SIG-M5 treated with dmso at 0.1 percent for 504 hours (cell line): ENCODE measurements around the gene SCARF2.
"Not testable (repeated sequence)": the region's sequence is repeated elsewhere in the genome, so short reads cannot be mapped to it uniquely, and the experiment has no call there.

ENCODE experiments used
- DNase-seq: peaks from one replicate; lab custom pipeline; 2025; ENCODE audit not compliant: unreplicated experiment; lab: John Stamatoyannopoulos, UW

The SCARF2 gene

GRCh38 chr22:20428496-20429253 is 8.9 kb downstream of the SCARF2 start:
- no peak for DNase-seq

- no peak for DNase-seq
Measured at GRCh38 chr22:20427945-20428417, 9.6 kb downstream of the SCARF2 start.

DNA sequence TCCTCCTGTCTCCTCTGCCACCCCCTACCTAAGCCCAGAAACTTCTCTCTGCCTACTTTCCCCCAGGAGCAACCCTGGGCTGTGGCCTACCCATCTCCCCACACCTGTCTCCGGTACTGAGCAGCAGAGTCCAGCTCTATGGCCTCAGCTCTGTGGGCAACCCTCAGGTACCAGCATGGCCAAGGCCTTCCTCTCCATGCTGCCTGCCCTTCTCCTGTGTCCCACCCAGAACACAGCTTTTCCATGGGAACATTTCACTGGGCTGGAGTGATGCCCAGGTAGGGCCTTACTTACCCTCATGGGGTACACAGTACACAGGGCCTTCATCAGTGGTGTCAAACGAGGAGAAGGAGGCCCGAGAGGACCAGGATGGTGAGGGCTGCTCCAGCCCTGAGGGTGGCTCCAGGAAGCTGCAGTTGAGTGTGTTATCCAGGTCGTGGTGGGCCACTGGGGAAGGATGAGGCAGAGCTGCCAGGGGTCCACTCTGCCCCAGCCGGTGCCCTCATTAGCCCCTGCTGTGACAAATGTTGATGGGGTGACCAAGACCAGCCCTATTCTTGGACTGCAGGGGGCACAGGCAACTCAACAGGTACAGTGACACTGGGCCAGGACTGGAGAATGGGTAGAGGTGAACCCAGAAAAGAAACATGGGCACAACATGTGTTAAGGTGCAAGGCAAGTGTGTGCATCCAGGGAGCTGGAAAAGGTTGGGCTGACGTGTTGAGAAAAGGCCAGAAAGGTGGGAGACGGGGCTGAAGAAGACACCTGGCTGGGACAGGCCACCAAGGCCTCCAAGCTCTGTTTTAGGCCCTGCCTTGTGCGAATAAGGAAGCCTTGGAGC is 10.3 kb downstream of the SCARF2 start:
- no peak for DNase-seq

DNA sequence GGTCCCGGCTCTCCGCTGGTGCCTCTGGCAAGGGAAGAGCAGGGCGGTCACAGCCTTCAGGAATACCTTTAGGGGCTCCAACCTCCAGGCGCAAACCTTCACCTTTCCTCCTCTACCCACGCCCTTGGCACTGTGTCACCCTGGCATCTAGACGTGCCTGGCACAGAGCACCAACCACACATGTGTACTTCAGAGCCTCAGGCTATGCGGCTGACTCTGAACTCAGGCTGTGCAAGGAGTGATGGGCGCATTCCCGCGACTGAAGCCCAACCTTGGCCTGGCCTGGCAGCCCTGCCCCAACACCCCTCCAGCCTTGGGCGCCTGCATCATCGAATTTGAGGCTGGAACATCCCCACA is 11.4 kb downstream of the SCARF2 start:
- DNase-seq = no peak

- no peak for DNase-seq
Measured at GRCh38 chr22:20425566-20426258, 11.9 kb downstream of the SCARF2 start.

GRCh38 chr22:20424932-20425565 is 12.6 kb downstream of the SCARF2 start:
- no peak for DNase-seq

- no peak for DNase-seq
Measured at GRCh38 chr22:20424568-20424931, 13.1 kb downstream of the SCARF2 start.

- no peak for DNase-seq
Measured at GRCh38 chr22:20423906-20424551, 13.6 kb downstream of the SCARF2 start.

- no peak for DNase-seq
Measured at GRCh38 chr22:20423008-20423905, 14.4 kb downstream of the SCARF2 start.

DNA sequence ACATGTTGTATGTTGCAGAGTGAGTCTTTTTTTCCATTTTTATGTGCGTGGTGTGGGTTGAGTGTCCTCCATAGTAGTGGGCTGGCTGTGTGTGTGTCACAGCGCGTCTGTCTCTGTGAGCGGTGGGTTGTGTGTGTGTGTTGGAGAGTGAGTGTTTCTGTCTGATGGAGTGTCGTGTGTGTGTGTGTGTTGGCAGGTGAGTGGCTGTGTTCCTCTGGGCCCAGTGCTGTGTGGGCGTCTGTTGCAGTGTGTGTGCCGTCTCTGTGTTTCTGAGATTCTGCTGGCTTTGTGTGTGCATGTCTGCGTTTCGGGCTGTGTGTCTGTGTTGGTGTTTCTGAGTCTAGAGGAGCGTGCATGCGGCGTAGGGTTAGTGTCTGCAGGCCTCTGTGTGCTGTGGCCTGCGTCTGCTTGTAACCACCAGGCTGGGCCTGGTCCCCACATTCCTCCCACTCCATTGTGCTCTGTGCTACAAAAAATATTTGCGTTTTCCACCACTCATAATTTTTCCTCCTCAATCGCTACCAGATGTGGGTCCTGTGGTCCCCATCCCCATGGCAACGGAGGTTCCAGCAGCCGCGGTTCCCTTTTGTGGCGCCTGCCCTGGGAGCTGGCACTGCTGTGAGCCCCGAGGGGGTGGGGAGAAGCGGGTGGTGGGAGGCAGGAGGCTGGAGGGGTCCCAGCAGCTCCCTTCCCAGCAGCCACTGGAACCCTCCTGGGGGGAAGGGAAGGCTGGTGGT is 15.2 kb downstream of the SCARF2 start:
- no peak for DNase-seq

DNA sequence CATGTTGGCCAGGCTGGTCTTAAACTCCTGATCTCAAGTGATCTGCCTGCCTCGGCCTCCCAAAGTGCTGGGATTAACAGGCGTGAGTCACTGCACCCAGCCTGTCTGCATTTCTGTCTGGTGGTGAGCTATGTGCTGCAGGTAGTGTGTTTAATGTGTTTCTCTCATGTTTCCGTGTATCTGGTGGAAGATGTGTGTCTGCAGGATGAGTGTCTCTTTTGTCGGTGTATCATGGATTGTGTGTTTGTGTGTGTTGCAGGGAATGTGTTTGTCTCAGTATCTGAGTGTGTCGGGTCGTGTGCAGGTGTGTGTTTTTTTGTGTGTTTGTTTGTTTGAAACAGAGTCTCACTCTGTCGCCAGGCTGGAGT is 16.1 kb downstream of the SCARF2 start:
- DNase-seq = no peak

DNA sequence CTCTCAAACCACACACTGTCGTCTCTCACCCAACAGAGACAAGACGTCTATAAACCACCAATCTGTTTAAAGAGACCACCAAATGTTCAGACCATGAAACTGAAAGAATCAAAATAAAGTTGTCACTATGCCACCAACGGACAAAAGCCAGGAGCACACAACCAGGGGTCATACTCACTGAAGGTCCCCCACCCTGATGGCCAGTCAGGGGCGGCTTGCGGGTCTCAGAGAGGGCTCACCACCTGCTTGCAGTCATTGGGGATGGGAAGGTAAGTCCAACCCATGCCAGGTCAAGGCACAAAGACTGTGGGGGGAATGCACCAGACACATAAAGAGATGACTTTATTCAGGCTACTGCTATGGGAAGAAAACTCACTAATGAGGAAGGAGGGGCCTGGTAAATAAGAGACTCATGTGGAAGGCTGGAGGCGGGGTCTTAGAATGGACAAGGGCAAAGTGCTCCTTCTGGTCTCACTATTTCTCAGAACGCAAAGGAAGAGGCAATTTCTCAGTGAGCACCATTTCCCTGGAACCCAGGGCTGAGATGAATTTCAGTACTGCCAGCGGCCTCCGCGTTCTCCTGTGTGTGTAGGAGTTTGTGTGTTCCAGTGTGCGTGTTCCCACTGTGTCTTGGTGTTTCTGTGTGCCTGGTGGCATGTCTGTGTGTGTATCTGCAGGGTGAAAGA is 17.3 kb downstream of the SCARF2 start:
- DNase-seq = no peak

- DNase-seq = no peak
Measured at GRCh38 chr22:20419664-20419951, 18.0 kb downstream of the SCARF2 start.

DNA sequence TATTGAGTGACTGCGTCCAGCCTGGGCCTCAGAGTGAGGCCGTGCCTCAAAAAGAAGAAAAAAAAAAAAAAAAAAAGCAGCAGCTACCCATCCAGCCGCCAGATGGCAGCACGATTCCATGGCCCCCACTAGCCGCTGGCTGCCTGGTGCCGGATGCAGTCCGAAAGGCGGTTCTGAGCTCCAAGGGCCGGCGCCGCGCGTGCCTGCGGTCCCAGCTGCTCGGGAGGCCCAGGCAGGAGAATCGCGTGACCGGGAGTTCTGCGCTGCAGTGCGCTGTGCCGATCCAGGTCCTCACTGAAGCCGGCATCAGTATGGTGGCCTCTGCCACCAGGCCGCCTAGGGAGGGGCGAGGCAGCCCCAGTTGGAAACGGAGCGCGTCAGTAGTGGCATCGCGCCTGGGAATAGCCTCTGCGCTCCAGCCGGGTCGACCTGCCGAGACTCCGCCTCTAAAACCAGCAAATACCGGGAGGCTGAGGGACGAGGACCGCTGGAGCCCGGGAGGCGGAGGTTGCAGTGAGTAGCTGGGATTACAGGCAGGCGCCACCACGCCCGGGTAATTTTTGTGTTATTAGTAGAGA is 19.3 kb downstream of the SCARF2 start:
- peak; percentile 46 for DNase-seq

GRCh38 chr22:20415699-20416098 is 21.9 kb downstream of the SCARF2 start:
- not testable (repeated sequence) for DNase-seq

- DNase-seq = not testable (repeated sequence)
Measured at GRCh38 chr22:20415241-20415640, 22.4 kb downstream of the SCARF2 start.

- no peak for DNase-seq
Measured at GRCh38 chr22:20414450-20414849, 23.2 kb downstream of the SCARF2 start.

DNA sequence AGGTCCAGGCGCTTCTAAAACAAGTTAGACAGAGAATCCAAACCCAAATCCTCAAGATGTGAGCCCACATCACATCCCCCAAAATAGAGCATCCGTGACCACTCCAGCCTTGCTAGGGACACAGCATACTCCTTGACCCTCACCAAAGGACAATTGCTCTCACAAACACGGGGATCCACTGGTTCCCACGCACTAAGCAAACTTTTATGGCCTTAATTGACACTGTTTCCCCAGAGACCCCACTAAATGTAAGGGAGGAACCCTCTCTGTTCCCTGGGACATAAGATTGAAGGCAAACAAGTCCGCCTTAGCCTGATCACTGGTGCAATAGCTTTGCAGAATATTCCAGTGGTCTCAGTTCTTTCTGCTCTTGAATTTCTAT is 23.6 kb downstream of the SCARF2 start:
- DNase-seq = no peak
